ENCODE measurements around the gene KATNAL1. TPM values are rescaled to one million over a fixed set of nuclear protein-coding genes. Genes with fewer than 3 reads are reported as not detected.

The KATNAL1 gene
- polyA plus RNA-seq, 1 of the 3 experiments (the other 2 are of a cell fraction), result 5.1 TPM

DNA sequence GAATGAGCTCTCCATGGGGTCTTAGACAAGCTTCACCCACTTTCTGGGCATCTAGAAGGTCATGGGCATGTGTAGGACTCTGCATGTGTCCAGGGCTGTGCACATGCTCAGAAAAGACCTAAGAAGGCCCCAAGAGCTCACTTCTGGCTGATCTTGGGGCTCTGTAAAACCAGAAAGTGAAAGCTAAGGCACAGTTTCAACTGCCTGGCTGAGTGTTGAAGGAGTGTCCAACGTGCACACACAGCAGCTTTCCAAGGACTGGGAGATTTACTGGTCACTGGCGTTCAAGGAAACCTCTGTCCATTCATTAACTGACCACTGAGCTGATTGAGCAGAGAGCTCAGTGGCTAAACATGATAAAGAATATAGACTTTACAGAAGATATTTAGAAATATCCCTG, 137.9 kb downstream of the KATNAL1 start:
- Histone ChIP-seq H3K79me2 (ENCODE audit: insufficient read depth) (no peaks in the 10 kb centered on the region), H3K9ac (no peak overlapping the region), H2AFZ (ENCODE audit: low read depth) (no peak overlapping the region), H3K36me3 (replicated peaks in 1 of 2; ENCODE audit: control insufficient read depth in 1 of 2, insufficient read depth in 2 of 2, low read length in 1 of 2) (no peaks in the 10 kb centered on the region), H3K9me2 (no peaks in the 10 kb centered on the region), H4K20me1 (ENCODE audit: insufficient read depth) (no peaks in the 10 kb centered on the region), H3K4me2 (no peak overlapping the region), H3K27ac (ENCODE audit: low read depth in 2 of 2, low read length in 1 of 2) (no peak overlapping the region), H3K27me3 (ENCODE audit: insufficient read depth) (no peaks in the 10 kb centered on the region), H3K4me1 (ENCODE audit: control insufficient read depth in 1 of 2, insufficient read depth in 2 of 2, low read depth in 1 of 2, low read length in 1 of 2) (no peaks in the 10 kb centered on the region; a peak in 1 of 4 replicates), H3K9me3 (no peaks in the 10 kb centered on the region), H3F3A (replicated peaks; ENCODE audit: insufficient read depth) (no peaks in the 10 kb centered on the region), H3K4me3 (ENCODE audit: low read depth in 2 of 2, low read length in 1 of 2) (no peak overlapping the region)
- POLR2A ChIA-PET, result no interaction called here
- no peak for DNase-seq
- WGBS (ENCODE audit: low lambda C conversion rate), result 40% methylated on average over 2 of the region's 2 CpGs
- CTCF ChIA-PET, result interaction anchor here (0.9 to 1.5 kb wide), 3 partner anchors 27 to 56 kb away, joined by 3 to 5 read pairs (median 4); no protein-coding TSS in a partner anchor
- TF ChIP-seq FOSL2 (IDR thresholded peaks at IDR 0.05; ENCODE audit: borderline replicate concordance, low read depth), result no peak
- no peak for TF ChIP-seq ELF1 (IDR thresholded peaks at IDR 0.05)
- no peak for TF ChIP-seq YY1 (IDR thresholded peaks at IDR 0.05; ENCODE audit: low read depth)
- TF ChIP-seq SMC3 (IDR thresholded peaks at IDR 0.05; ENCODE audit: low read depth, low read length), result no peak
- TF ChIP-seq, protein P1, sequence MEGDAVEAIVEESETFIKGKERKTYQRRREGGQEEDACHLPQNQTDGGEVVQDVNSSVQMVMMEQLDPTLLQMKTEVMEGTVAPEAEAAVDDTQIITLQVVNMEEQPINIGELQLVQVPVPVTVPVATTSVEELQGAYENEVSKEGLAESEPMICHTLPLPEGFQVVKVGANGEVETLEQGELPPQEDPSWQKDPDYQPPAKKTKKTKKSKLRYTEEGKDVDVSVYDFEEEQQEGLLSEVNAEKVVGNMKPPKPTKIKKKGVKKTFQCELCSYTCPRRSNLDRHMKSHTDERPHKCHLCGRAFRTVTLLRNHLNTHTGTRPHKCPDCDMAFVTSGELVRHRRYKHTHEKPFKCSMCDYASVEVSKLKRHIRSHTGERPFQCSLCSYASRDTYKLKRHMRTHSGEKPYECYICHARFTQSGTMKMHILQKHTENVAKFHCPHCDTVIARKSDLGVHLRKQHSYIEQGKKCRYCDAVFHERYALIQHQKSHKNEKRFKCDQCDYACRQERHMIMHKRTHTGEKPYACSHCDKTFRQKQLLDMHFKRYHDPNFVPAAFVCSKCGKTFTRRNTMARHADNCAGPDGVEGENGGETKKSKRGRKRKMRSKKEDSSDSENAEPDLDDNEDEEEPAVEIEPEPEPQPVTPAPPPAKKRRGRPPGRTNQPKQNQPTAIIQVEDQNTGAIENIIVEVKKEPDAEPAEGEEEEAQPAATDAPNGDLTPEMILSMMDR (IDR thresholded peaks at IDR 0.05), result no peak
- TF ChIP-seq, protein P2, sequence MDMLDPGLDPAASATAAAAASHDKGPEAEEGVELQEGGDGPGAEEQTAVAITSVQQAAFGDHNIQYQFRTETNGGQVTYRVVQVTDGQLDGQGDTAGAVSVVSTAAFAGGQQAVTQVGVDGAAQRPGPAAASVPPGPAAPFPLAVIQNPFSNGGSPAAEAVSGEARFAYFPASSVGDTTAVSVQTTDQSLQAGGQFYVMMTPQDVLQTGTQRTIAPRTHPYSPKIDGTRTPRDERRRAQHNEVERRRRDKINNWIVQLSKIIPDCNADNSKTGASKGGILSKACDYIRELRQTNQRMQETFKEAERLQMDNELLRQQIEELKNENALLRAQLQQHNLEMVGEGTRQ (IDR thresholded peaks at IDR 0.05; ENCODE audit: borderline replicate concordance, low read depth, low read length), result no peak
- no peak for TF ChIP-seq TAF1 (IDR thresholded peaks at IDR 0.05; ENCODE audit: borderline replicate concordance, low read depth, low read length)
- no peak for TF ChIP-seq FOXJ3 (CRISPR knock-in tag; IDR thresholded peaks at IDR 0.05)
- TF ChIP-seq RCOR1 (IDR thresholded peaks at IDR 0.05; ENCODE audit: low read length), result no peak
- TF ChIP-seq, protein P3, sequence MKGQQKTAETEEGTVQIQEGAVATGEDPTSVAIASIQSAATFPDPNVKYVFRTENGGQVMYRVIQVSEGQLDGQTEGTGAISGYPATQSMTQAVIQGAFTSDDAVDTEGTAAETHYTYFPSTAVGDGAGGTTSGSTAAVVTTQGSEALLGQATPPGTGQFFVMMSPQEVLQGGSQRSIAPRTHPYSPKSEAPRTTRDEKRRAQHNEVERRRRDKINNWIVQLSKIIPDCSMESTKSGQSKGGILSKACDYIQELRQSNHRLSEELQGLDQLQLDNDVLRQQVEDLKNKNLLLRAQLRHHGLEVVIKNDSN (IDR thresholded peaks at IDR 0.05; ENCODE audit: borderline replicate concordance, low read depth), result no peak
- TF ChIP-seq, protein P4, sequence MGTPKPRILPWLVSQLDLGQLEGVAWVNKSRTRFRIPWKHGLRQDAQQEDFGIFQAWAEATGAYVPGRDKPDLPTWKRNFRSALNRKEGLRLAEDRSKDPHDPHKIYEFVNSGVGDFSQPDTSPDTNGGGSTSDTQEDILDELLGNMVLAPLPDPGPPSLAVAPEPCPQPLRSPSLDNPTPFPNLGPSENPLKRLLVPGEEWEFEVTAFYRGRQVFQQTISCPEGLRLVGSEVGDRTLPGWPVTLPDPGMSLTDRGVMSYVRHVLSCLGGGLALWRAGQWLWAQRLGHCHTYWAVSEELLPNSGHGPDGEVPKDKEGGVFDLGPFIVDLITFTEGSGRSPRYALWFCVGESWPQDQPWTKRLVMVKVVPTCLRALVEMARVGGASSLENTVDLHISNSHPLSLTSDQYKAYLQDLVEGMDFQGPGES (IDR thresholded peaks at IDR 0.05; ENCODE audit: low read depth, low read length), result no peak
- TF ChIP-seq, protein P5, sequence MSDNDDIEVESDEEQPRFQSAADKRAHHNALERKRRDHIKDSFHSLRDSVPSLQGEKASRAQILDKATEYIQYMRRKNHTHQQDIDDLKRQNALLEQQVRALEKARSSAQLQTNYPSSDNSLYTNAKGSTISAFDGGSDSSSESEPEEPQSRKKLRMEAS (IDR thresholded peaks at IDR 0.05; ENCODE audit: low read depth), result no peak
- TF ChIP-seq TCF12 (IDR thresholded peaks at IDR 0.05), result no peak
- TF ChIP-seq JUND (IDR thresholded peaks at IDR 0.05), result no peak
- TF ChIP-seq GABPA (IDR thresholded peaks at IDR 0.05; ENCODE audit: low read depth), result no peak
- no peak for TF ChIP-seq MEF2A (IDR thresholded peaks at IDR 0.05; ENCODE audit: borderline replicate concordance, low read depth)
- no peak for TF ChIP-seq RXRA (IDR thresholded peaks at IDR 0.05; ENCODE audit: borderline replicate concordance, low read depth)
- TF ChIP-seq, protein P6, sequence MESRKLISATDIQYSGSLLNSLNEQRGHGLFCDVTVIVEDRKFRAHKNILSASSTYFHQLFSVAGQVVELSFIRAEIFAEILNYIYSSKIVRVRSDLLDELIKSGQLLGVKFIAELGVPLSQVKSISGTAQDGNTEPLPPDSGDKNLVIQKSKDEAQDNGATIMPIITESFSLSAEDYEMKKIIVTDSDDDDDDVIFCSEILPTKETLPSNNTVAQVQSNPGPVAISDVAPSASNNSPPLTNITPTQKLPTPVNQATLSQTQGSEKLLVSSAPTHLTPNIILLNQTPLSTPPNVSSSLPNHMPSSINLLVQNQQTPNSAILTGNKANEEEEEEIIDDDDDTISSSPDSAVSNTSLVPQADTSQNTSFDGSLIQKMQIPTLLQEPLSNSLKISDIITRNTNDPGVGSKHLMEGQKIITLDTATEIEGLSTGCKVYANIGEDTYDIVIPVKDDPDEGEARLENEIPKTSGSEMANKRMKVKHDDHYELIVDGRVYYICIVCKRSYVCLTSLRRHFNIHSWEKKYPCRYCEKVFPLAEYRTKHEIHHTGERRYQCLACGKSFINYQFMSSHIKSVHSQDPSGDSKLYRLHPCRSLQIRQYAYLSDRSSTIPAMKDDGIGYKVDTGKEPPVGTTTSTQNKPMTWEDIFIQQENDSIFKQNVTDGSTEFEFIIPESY (IDR thresholded peaks at IDR 0.05; ENCODE audit: borderline replicate concordance, low read depth), result no peak
- no peak for TF ChIP-seq CHD2 (IDR thresholded peaks at IDR 0.05; ENCODE audit: low read length, partially characterized antibody)
- TF ChIP-seq TEAD4 (IDR thresholded peaks at IDR 0.05; ENCODE audit: borderline replicate concordance, insufficient read depth), result no peak
